Tibial nerve (tissue), 4 donors: Measurements from ENCODE around the gene PJVK.

Source experiments
- EP300 ChIP-seq, 2 donors: sonication (generic); formaldehyde crosslinking; IDR thresholded peaks; one replicate each; pipeline ENCODE4 v1.6.1; 2017; ENCODE audit warnings: antibody characterized with exemption in 2 of 2, mild to moderate bottlenecking in 1 of 2
- TF ChIP-seq, protein P1 (sequence below), 5 experiments: fragments of 200-600 bp in 3 of 5; fragments of 450-650 bp in 2 of 5; sonication (generic) in 3 of 5; IDR thresholded peaks; one replicate each; pipeline ENCODE4 v1.5.1; 2016 to 2019; ENCODE audit warnings: antibody characterized with exemption in 5 of 5, mild to moderate bottlenecking in 3 of 5, moderate library complexity in 2 of 5

DNA sequence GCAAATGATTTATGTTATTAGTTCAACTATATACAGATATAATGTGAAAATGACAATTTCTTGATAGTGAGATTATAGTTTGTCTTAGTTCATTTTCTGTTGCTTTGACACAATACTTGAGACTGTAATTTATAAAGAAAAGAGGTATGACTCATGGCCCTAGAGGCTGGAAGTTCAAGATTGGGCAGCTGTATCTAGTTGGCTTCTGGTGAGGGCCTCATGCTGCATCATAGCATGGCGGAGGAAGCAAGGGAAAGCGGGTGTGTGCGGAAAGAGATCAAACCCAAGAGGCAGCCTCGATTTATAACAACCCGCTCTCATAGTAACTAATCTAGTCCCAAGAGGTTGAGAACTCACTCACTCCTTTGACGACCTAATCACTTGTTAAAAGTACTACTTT, 40.4 kb downstream of the PJVK start:
- TF ChIP-seq, protein P1, sequence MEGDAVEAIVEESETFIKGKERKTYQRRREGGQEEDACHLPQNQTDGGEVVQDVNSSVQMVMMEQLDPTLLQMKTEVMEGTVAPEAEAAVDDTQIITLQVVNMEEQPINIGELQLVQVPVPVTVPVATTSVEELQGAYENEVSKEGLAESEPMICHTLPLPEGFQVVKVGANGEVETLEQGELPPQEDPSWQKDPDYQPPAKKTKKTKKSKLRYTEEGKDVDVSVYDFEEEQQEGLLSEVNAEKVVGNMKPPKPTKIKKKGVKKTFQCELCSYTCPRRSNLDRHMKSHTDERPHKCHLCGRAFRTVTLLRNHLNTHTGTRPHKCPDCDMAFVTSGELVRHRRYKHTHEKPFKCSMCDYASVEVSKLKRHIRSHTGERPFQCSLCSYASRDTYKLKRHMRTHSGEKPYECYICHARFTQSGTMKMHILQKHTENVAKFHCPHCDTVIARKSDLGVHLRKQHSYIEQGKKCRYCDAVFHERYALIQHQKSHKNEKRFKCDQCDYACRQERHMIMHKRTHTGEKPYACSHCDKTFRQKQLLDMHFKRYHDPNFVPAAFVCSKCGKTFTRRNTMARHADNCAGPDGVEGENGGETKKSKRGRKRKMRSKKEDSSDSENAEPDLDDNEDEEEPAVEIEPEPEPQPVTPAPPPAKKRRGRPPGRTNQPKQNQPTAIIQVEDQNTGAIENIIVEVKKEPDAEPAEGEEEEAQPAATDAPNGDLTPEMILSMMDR (IDR thresholded peaks at IDR 0.05): no peak
- TF ChIP-seq EP300 (IDR thresholded peaks at IDR 0.05): no peak
